ENCODE data around the gene ZNF444.

DNA sequence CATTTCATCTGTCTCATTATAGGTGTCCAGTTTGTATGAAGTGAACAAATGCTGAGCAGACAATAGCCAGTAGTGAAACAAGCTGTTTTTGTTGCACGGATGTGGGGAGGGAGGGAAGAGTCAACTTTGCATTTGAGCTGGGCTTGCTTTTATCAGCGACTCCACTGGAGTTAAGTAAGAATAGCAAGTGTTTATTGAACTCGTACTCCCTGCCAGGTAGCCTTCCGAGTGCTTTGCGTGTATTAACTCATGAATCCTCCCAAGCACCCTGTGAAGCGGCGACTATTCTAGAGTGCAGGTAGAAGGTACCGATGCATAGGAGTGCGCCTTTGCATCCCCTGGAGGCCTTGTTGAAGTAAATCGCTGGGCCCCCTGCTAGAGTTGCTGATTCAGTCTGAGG is 4.7 kb upstream of the ZNF444 start:
- no peak for TF ChIP-seq POLR2A (IDR thresholded peaks at IDR 0.05)
- TF ChIP-seq, protein P1, sequence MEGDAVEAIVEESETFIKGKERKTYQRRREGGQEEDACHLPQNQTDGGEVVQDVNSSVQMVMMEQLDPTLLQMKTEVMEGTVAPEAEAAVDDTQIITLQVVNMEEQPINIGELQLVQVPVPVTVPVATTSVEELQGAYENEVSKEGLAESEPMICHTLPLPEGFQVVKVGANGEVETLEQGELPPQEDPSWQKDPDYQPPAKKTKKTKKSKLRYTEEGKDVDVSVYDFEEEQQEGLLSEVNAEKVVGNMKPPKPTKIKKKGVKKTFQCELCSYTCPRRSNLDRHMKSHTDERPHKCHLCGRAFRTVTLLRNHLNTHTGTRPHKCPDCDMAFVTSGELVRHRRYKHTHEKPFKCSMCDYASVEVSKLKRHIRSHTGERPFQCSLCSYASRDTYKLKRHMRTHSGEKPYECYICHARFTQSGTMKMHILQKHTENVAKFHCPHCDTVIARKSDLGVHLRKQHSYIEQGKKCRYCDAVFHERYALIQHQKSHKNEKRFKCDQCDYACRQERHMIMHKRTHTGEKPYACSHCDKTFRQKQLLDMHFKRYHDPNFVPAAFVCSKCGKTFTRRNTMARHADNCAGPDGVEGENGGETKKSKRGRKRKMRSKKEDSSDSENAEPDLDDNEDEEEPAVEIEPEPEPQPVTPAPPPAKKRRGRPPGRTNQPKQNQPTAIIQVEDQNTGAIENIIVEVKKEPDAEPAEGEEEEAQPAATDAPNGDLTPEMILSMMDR (IDR thresholded peaks at IDR 0.05): no peak
